Rectal smooth muscle tissue (tissue), 1 donor: ENCODE results near the gene CACUL1.

Experiments
- H3K27ac ChIP-seq: one replicate; pipeline ENCODE4 v1.7.0; 2013; ENCODE audit warnings: low read depth, low read length, inconsistent platforms
- H3K27me3 ChIP-seq: one replicate; pipeline ENCODE4 v1.7.0; 2013; ENCODE audit warnings: low read length; ENCODE audit not compliant: control insufficient read depth, insufficient read depth
- H3K36me3 ChIP-seq: one replicate; pipeline ENCODE4 v1.7.0; 2013; ENCODE audit warnings: low read length; ENCODE audit not compliant: control insufficient read depth, insufficient read depth
- H3K4me1 ChIP-seq: one replicate; pipeline ENCODE4 v1.7.0; 2013; ENCODE audit warnings: low read length; ENCODE audit not compliant: control insufficient read depth, insufficient read depth
- H3K4me3 ChIP-seq: one replicate; pipeline ENCODE4 v1.7.0; 2013; ENCODE audit warnings: low read length
- H3K9ac ChIP-seq: one replicate; pipeline ENCODE4 v1.7.0; 2013; ENCODE audit warnings: low read length

CACUL1 gene

DNA sequence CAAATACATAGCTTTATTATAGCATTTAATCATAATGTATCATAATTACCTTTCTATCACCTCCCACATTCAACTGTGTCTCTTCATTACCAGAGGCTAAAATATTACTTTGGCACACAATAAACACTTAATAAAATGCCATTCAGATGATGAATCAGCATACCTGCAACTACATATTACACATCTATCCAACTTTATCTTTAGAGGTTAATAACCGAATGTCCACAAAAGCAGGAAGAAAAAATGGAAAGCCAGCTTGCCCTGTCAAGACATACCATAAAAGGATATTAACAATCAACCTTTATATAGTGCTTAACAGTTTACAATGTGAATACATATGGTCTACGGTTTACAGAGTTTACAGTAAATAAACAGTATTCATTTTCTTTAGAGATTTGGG lies 12.7 kb downstream of the CACUL1 start:
- Histone ChIP-seq H3K27me3 (no peaks in the 10 kb centered on the region), H3K4me1 (peaks cover 10% of the 10 kb centered on the region), H3K4me3 (no peak overlapping the region), H3K36me3 (no peaks in the 10 kb centered on the region), H3K27ac (no peak overlapping the region), H3K9ac (no peak overlapping the region)

- no peaks in the 10 kb centered on the region for H3K36me3 ChIP-seq
- no peak overlapping the region for H3K9ac ChIP-seq
- no peaks in the 10 kb centered on the region for H3K27me3 ChIP-seq
- peaks cover 10% of the 10 kb centered on the region for H3K4me1 ChIP-seq
- peak overlapping the region; percentile 45 for H3K27ac ChIP-seq
- no peak overlapping the region for H3K4me3 ChIP-seq
Measured at GRCh38 chr10:118738406-118738805, 16.4 kb downstream of the CACUL1 start.

DNA sequence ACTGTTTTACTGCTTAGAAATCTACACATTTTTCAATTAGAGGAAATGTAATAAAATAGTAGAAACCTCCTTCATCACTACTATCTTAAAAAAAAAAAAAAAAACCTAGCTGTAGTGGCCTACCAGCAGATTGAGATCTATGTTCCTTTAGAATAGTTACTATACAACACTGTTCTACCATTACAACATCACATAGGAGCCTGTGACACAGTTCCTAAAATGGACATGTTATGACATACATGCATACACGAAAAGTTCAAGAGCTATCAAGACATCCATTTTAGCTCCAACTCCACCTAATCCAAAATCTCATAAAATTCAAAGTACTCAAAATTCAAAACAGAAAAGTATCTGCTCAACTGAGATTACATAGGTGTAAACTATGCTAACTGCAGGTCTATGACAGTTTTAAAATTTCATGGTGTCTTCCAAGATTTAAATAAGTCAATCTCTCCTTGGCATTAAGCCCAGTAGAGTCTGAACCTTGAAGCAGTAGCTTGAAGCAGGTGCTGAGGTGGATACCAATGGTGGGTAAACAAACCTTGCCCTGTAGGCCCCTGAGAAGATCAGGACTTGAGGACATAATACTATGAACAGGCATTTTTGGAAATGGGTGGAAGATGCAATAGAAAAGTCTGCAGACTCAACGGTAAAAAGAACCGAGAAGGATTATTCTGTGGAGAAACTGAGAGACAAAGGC lies 17.0 kb downstream of the CACUL1 start:
- Histone ChIP-seq H3K36me3 (no peaks in the 10 kb centered on the region), H3K4me1 (peaks cover 10% of the 10 kb centered on the region), H3K27me3 (no peaks in the 10 kb centered on the region), H3K4me3 (no peak overlapping the region), H3K9ac (no peak overlapping the region), H3K27ac (peak overlapping the region; percentile 45)

DNA sequence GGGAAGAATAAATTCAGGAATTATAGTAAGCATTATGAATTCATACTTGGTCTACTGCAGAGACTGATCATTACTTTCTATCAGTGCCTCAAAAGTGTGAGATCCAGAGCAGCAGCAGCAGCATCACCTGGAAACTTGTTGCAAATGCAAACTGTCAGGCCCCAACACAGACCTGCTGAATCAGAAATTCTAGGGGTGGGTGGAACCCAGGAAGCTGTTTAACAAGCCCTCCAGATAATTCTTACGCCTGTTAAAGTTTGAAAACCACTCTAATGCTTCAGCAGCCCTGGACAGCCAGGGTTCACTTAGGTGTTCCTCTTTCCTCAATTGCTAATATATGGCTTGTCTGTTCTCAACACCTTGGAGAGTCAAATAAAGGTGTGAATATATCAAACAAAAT lies 19.5 kb downstream of the CACUL1 start:
- Histone ChIP-seq H3K4me3 (no peak overlapping the region), H3K9ac (no peak overlapping the region), H3K27me3 (no peaks in the 10 kb centered on the region), H3K36me3 (no peaks in the 10 kb centered on the region), H3K4me1 (peaks cover 6% of the 10 kb centered on the region), H3K27ac (no peak overlapping the region)

GRCh38 chr10:118734475-118734874 lies 20.3 kb downstream of the CACUL1 start:
- Histone ChIP-seq H3K4me1 (peaks cover 9% of the 10 kb centered on the region), H3K36me3 (no peaks in the 10 kb centered on the region), H3K9ac (no peak overlapping the region), H3K27ac (no peak overlapping the region), H3K4me3 (no peak overlapping the region), H3K27me3 (no peaks in the 10 kb centered on the region)

DNA sequence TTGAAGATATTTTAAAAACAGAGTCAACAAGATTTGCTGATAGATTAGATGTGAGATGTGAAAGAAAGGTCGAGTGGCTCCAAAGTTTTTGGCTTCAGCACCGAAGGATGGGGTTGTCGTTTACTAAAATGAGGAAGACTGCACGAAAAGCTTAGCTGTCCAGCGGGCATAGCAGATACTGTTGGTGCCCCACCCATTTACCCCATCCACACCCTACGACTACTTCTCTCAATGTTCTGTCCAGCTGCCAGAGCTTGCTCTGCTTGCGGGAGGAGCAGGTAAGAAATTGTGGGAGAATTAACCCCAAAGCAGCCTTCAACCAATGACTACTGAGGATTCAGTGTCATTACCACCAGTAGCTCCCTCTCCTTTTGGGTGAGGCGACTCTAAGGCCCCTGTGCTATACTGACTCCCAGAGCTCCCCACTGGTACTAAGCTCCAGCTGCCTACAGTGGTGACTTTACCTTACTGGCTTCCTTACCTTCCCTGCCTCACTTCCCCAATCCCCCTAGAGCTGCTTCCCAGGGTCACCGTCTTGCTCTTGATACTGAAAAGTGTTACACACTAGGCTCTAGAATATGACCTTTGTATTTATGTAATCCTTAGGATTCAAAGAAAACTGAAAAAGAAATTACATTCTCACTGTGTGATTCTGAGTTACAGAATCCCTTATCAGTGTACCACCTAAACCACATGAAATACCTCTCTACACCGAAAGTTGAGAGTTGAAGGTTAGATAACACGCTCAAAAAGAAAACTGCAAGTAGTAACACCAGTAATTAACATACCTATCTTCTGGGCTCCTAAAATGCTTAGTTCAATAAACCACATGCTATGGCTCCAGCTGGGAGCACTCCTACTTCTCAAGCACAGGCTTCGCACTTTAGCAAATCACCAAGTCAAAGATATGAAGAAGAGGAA lies 22.3 kb downstream of the CACUL1 start:
- H3K27me3 ChIP-seq, result no peaks in the 10 kb centered on the region
- peaks cover 9% of the 10 kb centered on the region for H3K4me1 ChIP-seq
- H3K27ac ChIP-seq, result no peak overlapping the region
- H3K9ac ChIP-seq, result no peak overlapping the region
- no peak overlapping the region for H3K4me3 ChIP-seq
- H3K36me3 ChIP-seq, result no peaks in the 10 kb centered on the region

DNA sequence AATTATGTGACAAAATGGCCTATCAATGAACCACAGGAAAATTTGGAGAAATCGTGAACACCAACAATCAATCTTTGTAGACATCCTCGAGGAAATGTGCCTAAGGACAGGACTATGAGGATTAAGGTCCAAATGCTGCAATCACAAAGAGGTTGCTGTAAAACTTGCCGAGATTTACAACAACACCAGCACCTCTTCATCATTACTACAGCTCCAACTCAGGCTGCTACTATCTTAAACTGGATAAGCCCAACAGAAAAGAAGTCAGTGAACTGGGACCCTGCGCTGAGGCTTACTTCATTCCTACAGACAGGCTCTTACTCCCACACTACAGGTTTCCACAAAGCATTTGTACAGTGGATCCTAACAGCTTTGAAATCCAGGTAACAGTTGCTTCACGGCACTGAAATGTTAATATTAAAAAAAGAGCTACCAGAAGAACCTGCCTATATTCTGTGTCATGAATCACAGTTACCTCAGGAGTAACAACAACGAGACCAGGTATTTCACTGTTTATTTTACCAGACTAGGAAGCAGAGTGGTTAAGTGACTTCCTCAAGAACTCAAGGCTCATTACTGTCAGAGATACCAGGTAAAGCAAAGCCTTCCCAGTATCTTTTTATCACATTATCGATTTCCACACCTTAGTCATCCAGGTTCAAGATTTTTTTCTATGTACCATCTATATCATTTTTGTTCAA lies 23.9 kb downstream of the CACUL1 start:
- H3K9ac ChIP-seq, result no peak overlapping the region
- peaks cover 13% of the 10 kb centered on the region for H3K4me1 ChIP-seq
- no peak overlapping the region for H3K4me3 ChIP-seq
- H3K27me3 ChIP-seq, result no peaks in the 10 kb centered on the region
- no peaks in the 10 kb centered on the region for H3K36me3 ChIP-seq
- no peak overlapping the region for H3K27ac ChIP-seq

GRCh38 chr10:118729641-118730258 lies 25.0 kb downstream of the CACUL1 start:
- Histone ChIP-seq H3K27ac (no peak overlapping the region), H3K4me1 (peaks cover 13% of the 10 kb centered on the region), H3K9ac (no peak overlapping the region), H3K4me3 (peak overlapping the region; percentile 8), H3K27me3 (no peaks in the 10 kb centered on the region), H3K36me3 (no peaks in the 10 kb centered on the region)

GRCh38 chr10:118729200-118729599 lies 25.6 kb downstream of the CACUL1 start:
- Histone ChIP-seq H3K27me3 (no peaks in the 10 kb centered on the region), H3K9ac (no peak overlapping the region), H3K27ac (no peak overlapping the region), H3K4me3 (no peak overlapping the region), H3K36me3 (no peaks in the 10 kb centered on the region), H3K4me1 (peaks cover 13% of the 10 kb centered on the region)

DNA sequence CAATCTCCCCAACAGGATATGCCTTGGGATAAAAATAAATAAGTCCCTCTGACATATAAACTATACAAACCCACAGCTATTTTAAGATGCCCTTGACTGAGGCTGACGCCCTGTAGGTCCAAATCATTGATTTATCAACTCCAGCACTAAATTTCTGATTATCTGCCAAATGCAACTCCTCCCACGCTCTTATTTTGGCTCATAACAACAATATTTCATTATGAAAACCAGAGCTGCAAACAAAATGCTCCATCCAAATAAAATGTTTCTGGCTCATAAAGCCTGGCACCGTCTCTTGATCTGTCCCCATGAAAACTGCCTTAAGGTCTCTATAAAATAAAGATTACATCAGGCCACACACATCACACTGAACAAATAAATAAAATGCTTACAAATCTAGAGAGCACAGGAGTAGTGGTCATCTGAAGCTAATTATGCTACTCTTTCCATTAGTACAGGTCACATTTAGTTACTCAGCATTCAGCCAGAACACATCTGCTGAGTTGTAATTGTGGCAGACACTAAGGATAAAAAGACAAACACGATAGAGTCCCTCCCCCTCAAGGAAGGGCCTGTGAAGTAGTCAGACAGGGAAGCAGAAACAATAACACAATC lies 28.8 kb downstream of the CACUL1 start:
- H3K9ac ChIP-seq, result no peak overlapping the region
- peaks cover 13% of the 10 kb centered on the region for H3K4me1 ChIP-seq
- no peaks in the 10 kb centered on the region for H3K27me3 ChIP-seq
- no peak overlapping the region for H3K27ac ChIP-seq
- H3K4me3 ChIP-seq, result no peak overlapping the region
- H3K36me3 ChIP-seq, result no peaks in the 10 kb centered on the region

- Histone ChIP-seq H3K4me1 (peaks cover 6% of the 10 kb centered on the region), H3K27me3 (no peaks in the 10 kb centered on the region), H3K36me3 (no peaks in the 10 kb centered on the region), H3K4me3 (no peak overlapping the region), H3K27ac (no peak overlapping the region), H3K9ac (no peak overlapping the region)
Measured at GRCh38 chr10:118723466-118723865, 31.3 kb downstream of the CACUL1 start.

DNA sequence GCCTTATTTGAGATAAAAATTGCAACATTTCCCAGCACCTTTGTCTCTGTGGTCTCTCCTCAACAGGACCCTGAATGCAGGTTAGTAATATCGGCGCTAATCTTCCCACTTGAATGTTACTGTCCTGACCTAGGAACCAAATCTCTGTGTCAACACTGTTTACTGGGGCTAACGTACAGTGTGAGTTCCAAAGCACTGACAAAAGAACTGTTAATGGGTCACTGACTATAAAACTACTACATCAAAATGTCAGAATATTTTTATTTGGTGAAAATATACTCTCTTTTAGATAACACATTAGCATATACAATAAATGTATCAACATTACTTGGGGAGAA lies 33.3 kb downstream of the CACUL1 start:
- Histone ChIP-seq H3K27me3 (no peaks in the 10 kb centered on the region), H3K9ac (no peak overlapping the region), H3K4me1 (peaks cover 5% of the 10 kb centered on the region), H3K27ac (no peak overlapping the region), H3K36me3 (no peaks in the 10 kb centered on the region), H3K4me3 (no peak overlapping the region)
